ENCODE results near the gene LRP8.

Gene LRP8

GRCh38 chr1:53267761-53268160 lies 60.1 kb downstream of the LRP8 start:
- in situ Hi-C loops (cut with MboI; ENCODE audit: low sequenced_read_pairs) = no loop called here

- in situ Hi-C loops (cut with MboI; ENCODE audit: low sequenced_read_pairs) = no loop called here
These were observed 61.8 kb downstream of the LRP8 start for GRCh38 chr1:53266038-53266437.

- in situ Hi-C loops (cut with MboI; ENCODE audit: low sequenced_read_pairs) = no loop called here
These were observed 62.3 kb downstream of the LRP8 start for GRCh38 chr1:53265581-53265980.

- in situ Hi-C loops (cut with MboI; ENCODE audit: low sequenced_read_pairs) = no loop called here
These were observed 63.8 kb downstream of the LRP8 start for GRCh38 chr1:53264048-53264447.

GRCh38 chr1:53262000-53262399 lies 65.9 kb downstream of the LRP8 start:
- in situ Hi-C loops (cut with MboI; ENCODE audit: low sequenced_read_pairs) = no loop called here

- in situ Hi-C loops (cut with MboI; ENCODE audit: low sequenced_read_pairs) = no loop called here
These were observed 67.1 kb downstream of the LRP8 start for GRCh38 chr1:53260631-53261247.

GRCh38 chr1:53259932-53260331 lies 67.9 kb downstream of the LRP8 start:
- in situ Hi-C loops (cut with MboI; ENCODE audit: low sequenced_read_pairs) = no loop called here

- in situ Hi-C loops (cut with MboI; ENCODE audit: low sequenced_read_pairs) = no loop called here
These were observed 69.7 kb downstream of the LRP8 start for GRCh38 chr1:53258216-53258615.

GRCh38 chr1:53257454-53258081 lies 70.3 kb downstream of the LRP8 start:
- in situ Hi-C loops (cut with MboI; ENCODE audit: low sequenced_read_pairs) = no loop called here

GRCh38 chr1:53256511-53257453 lies 71.1 kb downstream of the LRP8 start:
- in situ Hi-C loops (cut with MboI; ENCODE audit: low sequenced_read_pairs) = no loop called here

- in situ Hi-C loops (cut with MboI; ENCODE audit: low sequenced_read_pairs) = no loop called here
These were observed 72.8 kb downstream of the LRP8 start for GRCh38 chr1:53255031-53255430.

GRCh38 chr1:53254011-53254640 lies 73.7 kb downstream of the LRP8 start:
- in situ Hi-C loops (cut with MboI; ENCODE audit: low sequenced_read_pairs) = no loop called here

GRCh38 chr1:53250325-53250724 lies 77.5 kb downstream of the LRP8 start:
- in situ Hi-C loops (cut with MboI; ENCODE audit: low sequenced_read_pairs) = no loop called here

GRCh38 chr1:53249706-53250105 lies 78.2 kb downstream of the LRP8 start:
- in situ Hi-C loops (cut with MboI; ENCODE audit: low sequenced_read_pairs) = no loop called here

- in situ Hi-C loops (cut with MboI; ENCODE audit: low sequenced_read_pairs) = no loop called here
These were observed 81.4 kb downstream of the LRP8 start for GRCh38 chr1:53246261-53247134.

GRCh38 chr1:53244141-53244540 lies 83.7 kb downstream of the LRP8 start:
- in situ Hi-C loops (cut with MboI; ENCODE audit: low sequenced_read_pairs) = no loop called here

GRCh38 chr1:53242381-53242780 lies 85.5 kb downstream of the LRP8 start:
- in situ Hi-C loops (cut with MboI; ENCODE audit: low sequenced_read_pairs) = no loop called here

GRCh38 chr1:53241828-53242227 lies 86.0 kb downstream of the LRP8 start:
- in situ Hi-C loops (cut with MboI; ENCODE audit: low sequenced_read_pairs) = no loop called here

GRCh38 chr1:53238197-53239155 lies 89.4 kb downstream of the LRP8 start, which contains the start of gene MAGOH:
MAGOH (minus strand) TSS chr1:53238518; CDS start chr1:53238448, 70 bp downstream.
- in situ Hi-C loops (cut with MboI; ENCODE audit: low sequenced_read_pairs) = no loop called here
